Measurements from ENCODE around the gene CKAP4. TPM values are rescaled to one million over a fixed set of nuclear protein-coding genes. Genes with fewer than 3 reads are reported as not detected.

The CKAP4 gene
- total RNA-seq, 1 experiment from 2014 or later: 62.4 TPM

DNA sequence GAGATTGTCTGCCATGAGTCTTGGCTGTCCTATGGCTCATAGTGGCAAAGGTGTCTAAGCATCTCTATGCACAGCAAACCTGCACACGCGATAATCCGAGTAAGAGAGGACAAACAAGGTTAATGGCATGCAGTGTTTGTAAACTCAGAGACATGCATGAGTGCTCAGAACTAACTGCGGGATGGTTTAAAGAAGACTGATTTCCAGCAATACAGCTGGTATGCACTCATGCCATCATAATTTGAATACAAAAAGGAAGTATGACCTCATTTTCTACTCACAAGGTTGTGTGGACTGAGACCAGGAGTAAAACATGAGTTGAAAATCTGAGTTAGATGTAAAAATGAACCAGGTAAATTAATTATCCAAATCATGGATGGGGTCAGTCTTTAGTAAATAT, 38.2 kb upstream of the CKAP4 start:
- TF ChIP-seq, protein P1, sequence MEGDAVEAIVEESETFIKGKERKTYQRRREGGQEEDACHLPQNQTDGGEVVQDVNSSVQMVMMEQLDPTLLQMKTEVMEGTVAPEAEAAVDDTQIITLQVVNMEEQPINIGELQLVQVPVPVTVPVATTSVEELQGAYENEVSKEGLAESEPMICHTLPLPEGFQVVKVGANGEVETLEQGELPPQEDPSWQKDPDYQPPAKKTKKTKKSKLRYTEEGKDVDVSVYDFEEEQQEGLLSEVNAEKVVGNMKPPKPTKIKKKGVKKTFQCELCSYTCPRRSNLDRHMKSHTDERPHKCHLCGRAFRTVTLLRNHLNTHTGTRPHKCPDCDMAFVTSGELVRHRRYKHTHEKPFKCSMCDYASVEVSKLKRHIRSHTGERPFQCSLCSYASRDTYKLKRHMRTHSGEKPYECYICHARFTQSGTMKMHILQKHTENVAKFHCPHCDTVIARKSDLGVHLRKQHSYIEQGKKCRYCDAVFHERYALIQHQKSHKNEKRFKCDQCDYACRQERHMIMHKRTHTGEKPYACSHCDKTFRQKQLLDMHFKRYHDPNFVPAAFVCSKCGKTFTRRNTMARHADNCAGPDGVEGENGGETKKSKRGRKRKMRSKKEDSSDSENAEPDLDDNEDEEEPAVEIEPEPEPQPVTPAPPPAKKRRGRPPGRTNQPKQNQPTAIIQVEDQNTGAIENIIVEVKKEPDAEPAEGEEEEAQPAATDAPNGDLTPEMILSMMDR (conservative IDR thresholded peaks at IDR 0.05): no peak
- Histone ChIP-seq H2BK120ac (ENCODE audit: low read depth, low read length, poor library complexity, severe bottlenecking) (no peak overlapping the region), H3T11ph (ENCODE audit: low read length) (no peak overlapping the region), H3K9me3 (ENCODE audit: control insufficient read depth, low read depth, low read length) (no peaks in the 10 kb centered on the region), H3K9ac (ENCODE audit: extremely low read depth, insufficient read length, low read length) (no peak overlapping the region), H2BK5ac (ENCODE audit: insufficient read length, low read length) (no peak overlapping the region), H2BK12ac (ENCODE audit: insufficient read length, low read depth, low read length) (no peak overlapping the region), H3K14ac (ENCODE audit: insufficient read depth, low read length) (no peak overlapping the region), H3K4me2 (ENCODE audit: insufficient read depth, insufficient read length, low read length) (no peak overlapping the region), H3K4ac (ENCODE audit: low read depth, low read length) (no peak overlapping the region), H4K5ac (ENCODE audit: insufficient read length, low read depth, low read length) (no peak overlapping the region), H3K56ac (ENCODE audit: insufficient read length, low read depth, low read length) (no peak overlapping the region), H3K23me2 (ENCODE audit: insufficient read length, low read depth, low read length, poor library complexity, severe bottlenecking) (no peaks in the 10 kb centered on the region), H4K8ac (replicated peaks; ENCODE audit: insufficient read length, low read depth, low read length) (no peak overlapping the region), H4K20me1 (ENCODE audit: control insufficient read depth, insufficient read depth, insufficient read length) (no peaks in the 10 kb centered on the region), H3K79me2 (ENCODE audit: insufficient read depth, low read length) (no peaks in the 10 kb centered on the region), H4K91ac (ENCODE audit: insufficient read length, low read depth, low read length) (no peak overlapping the region), H2AFZ (ENCODE audit: low read length) (no peak overlapping the region), H3K27me3 (ENCODE audit: insufficient read depth, low read length) (no peaks in the 10 kb centered on the region), H3K27ac (ENCODE audit: insufficient read length, low read depth, low read length) (no peak overlapping the region), H3K4me1 (ENCODE audit: insufficient read depth, low read length) (no peaks in the 10 kb centered on the region), H2AK5ac (ENCODE audit: insufficient read length, low read length) (no peak overlapping the region), H2BK20ac (ENCODE audit: low read depth, low read length, poor library complexity, severe bottlenecking) (no peak overlapping the region), H3K79me1 (ENCODE audit: insufficient read depth, low read depth, low read length, poor library complexity, severe bottlenecking) (no peaks in the 10 kb centered on the region), H3K23ac (ENCODE audit: insufficient read length, low read depth, low read length) (no peak overlapping the region), H2BK15ac (ENCODE audit: low read depth, low read length) (no peak overlapping the region), H3K18ac (ENCODE audit: insufficient read length, low read depth, low read length) (no peak overlapping the region)
- H3K9me3 Mint-ChIP-seq: no peaks in the 10 kb centered on the region; a peak in 1 of 5 replicates
- H3K36me3 Mint-ChIP-seq (ENCODE audit: insufficient read depth in 1 of 3, low read depth in 3 of 3): no peaks in the 10 kb centered on the region
- H3K4me1 Mint-ChIP-seq: peaks cover 0 to 2% of the 10 kb centered on the region in 2 experiments; a peak in 1 of 4 replicates
- no peak overlapping the region for H3K27ac Mint-ChIP-seq
- WGBS (ENCODE audit: extremely low coverage, insufficient read length, low lambda C conversion rate): no CpG with 5 or more reads among the region's 4 CpGs
- no peaks in the 10 kb centered on the region; the same call in 1 of the 2 replicates for H3K27me3 Mint-ChIP-seq (ENCODE audit: low read depth)
- H3K4me3 Mint-ChIP-seq: no peak overlapping the region
- no peak for DNase-seq

All from H9 (cell line).